Measurements from ENCODE around the gene GMDS.

- TF ChIP-seq CTCF (IDR thresholded peaks at IDR 0.05): peak; percentile 36 to 98 (median 94)
- TF ChIP-seq POLR2A (IDR thresholded peaks at IDR 0.05): no peak
Measured at GRCh38 chr6:1604158-1605003, 641.0 kb downstream of the GMDS start.
